Upper lobe of right lung (tissue), 1 donor: Measurements from ENCODE around the gene PLSCR2. TPM values are rescaled to one million over a fixed set of nuclear protein-coding genes. Genes with fewer than 3 reads are reported as not detected.

ENCODE experiments used
- ATAC-seq: fragments of 200-7000 bp; cut with Tn5 transposase; one replicate; pipeline ENCODE4 v1.9.1; 2020; ENCODE audit warnings: mild to moderate bottlenecking, moderate library complexity
- DNase-seq: peaks from one replicate; pipeline ENCODE4 v3.0.0-alpha.2; 2020
- H3K27ac ChIP-seq: fragments of 200-600 bp; one replicate; pipeline ENCODE4 v1.8.0; 2022
- H3K27me3 ChIP-seq: fragments of 200-600 bp; one replicate; pipeline ENCODE4 v1.8.0; 2022; ENCODE audit warnings: mild to moderate bottlenecking
- H3K36me3 ChIP-seq: fragments of 200-600 bp; one replicate; pipeline ENCODE4 v1.8.0; 2022
- H3K4me1 ChIP-seq: fragments of 200-600 bp; one replicate; pipeline ENCODE4 v1.8.0; 2022
- H3K4me3 ChIP-seq: fragments of 200-600 bp; one replicate; pipeline ENCODE4 v1.8.0; 2022; ENCODE audit warnings: mild to moderate bottlenecking
- H3K9me3 ChIP-seq: fragments of 200-600 bp; one replicate; pipeline ENCODE4 v1.8.0; 2022
- intact Hi-C: fragments of 100-400 bp; cut with DNase I; formaldehyde crosslinking; loops from one replicate; pipeline ENCODE4 v1.11.0; 2022
- total RNA-seq: library from RNA; stranded (reverse); fragmentation: NEBNext Ultra II Directional; extraction: Animal tissue kit (Norgen Biotek cat#: 25700); gene quantifications from one replicate; pipeline ENCODE4 v1.2.1, GENCODE V29; 2021
- TF ChIP-seq, protein P1 (sequence below): fragments of 200-600 bp; IDR thresholded peaks from one replicate; pipeline ENCODE4 v1.8.0; 2022; ENCODE audit warnings: antibody characterized with exemption
- donor health status: DM: no; HTN: yes; CAD: no; lungs with severe emphysema.

The PLSCR2 gene
- total RNA-seq, 1 donor from 2014 or later = not detected

DNA sequence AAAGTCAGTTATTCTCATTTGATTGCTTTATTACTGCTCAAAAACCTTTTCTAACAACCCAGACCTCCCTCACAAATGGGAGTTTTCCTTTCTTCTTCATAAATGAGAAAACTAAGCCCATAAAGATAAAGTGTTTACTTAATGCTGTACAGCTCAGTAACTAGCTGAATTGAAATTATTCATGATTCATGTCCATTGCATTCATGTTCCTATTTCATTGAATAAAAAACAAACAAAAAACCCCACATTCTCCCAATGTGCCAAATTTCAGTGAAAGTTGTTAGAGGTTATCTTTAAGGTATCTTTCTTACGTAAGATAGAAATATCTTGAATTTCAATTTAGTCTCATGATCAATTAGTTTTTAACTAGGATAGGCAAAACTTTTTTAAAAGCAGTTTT is 2.8 kb downstream of the PLSCR2 start:
- Histone ChIP-seq H3K9me3 (no peaks in the 10 kb centered on the region), H3K27me3 (no peaks in the 10 kb centered on the region), H3K4me1 (no peaks in the 10 kb centered on the region), H3K36me3 (no peaks in the 10 kb centered on the region), H3K27ac (no peak overlapping the region), H3K4me3 (no peak overlapping the region)
- intact Hi-C loops = no loop called here
- TF ChIP-seq, protein P1, sequence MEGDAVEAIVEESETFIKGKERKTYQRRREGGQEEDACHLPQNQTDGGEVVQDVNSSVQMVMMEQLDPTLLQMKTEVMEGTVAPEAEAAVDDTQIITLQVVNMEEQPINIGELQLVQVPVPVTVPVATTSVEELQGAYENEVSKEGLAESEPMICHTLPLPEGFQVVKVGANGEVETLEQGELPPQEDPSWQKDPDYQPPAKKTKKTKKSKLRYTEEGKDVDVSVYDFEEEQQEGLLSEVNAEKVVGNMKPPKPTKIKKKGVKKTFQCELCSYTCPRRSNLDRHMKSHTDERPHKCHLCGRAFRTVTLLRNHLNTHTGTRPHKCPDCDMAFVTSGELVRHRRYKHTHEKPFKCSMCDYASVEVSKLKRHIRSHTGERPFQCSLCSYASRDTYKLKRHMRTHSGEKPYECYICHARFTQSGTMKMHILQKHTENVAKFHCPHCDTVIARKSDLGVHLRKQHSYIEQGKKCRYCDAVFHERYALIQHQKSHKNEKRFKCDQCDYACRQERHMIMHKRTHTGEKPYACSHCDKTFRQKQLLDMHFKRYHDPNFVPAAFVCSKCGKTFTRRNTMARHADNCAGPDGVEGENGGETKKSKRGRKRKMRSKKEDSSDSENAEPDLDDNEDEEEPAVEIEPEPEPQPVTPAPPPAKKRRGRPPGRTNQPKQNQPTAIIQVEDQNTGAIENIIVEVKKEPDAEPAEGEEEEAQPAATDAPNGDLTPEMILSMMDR = no peak
- ATAC-seq = no peak
- DNase-seq = no peak

DNA sequence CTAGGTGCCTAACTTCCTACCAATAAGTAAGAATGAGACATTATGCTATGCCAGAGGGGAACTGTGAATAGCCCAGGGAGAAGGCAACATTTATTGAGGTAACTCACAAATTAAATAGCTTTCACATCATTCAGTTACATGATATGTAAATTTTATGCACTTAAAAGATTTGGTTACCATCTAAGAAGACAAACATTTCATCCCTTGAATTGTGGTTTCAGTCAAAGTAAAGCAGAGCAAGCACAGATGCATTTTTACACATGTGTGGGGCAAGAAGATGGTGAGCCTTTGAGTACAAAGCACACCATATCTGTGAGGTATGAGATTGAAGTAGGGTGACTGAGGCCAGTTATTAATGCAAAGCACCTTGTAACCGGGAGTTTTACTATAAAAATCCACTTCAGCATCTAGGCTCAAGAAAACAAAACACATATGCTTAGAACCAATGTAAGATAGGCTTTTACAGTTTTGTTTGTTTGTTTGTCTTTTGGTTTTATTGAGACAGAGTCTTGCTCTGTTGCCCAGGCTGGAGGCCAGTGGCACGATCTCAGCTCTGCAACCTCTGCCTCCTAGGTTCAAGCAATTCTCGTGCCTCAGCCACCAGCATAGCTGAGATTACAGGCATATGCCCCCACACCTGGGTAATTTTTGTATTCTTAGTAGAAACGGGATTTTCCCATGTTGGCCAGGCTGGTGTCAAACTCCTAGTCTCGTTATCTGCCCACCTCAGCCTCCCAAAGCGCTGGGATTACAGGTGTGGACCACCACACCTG is 3.5 kb downstream of the PLSCR2 start:
- H3K9me3 ChIP-seq = no peaks in the 10 kb centered on the region
- no peaks in the 10 kb centered on the region for H3K4me1 ChIP-seq
- no peaks in the 10 kb centered on the region for H3K27me3 ChIP-seq
- TF ChIP-seq, protein P1 = no peak
- no peak overlapping the region for H3K27ac ChIP-seq
- H3K36me3 ChIP-seq = no peaks in the 10 kb centered on the region
- H3K4me3 ChIP-seq = no peak overlapping the region
- DNase-seq (no peak), ATAC-seq (no peak)
- intact Hi-C loops = no loop called here

DNA sequence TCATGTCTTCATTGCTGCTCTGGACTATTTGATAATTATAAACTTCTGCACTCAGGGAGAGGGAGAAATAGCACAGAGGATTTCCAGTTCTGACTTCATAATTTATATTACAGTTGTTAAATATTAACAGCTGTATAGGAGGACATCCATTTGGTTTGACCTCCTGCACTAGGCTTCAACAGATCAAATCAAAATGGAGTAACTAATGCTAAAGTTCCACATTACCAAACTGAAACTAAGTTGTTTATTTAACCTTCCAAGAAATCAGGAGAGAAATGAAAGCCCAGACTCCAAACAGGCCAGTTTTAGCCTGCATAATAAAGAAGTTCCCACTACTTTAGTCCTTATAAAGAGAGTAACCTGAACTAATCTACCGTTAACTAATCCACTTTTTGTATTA is 4.6 kb downstream of the PLSCR2 start:
- Histone ChIP-seq H3K36me3 (no peaks in the 10 kb centered on the region), H3K9me3 (no peaks in the 10 kb centered on the region), H3K27me3 (no peaks in the 10 kb centered on the region), H3K4me1 (no peaks in the 10 kb centered on the region), H3K27ac (no peak overlapping the region), H3K4me3 (no peak overlapping the region)
- no peak for DNase-seq
- intact Hi-C loops = no loop called here
- ATAC-seq = no peak
- TF ChIP-seq, protein P1 = no peak

DNA sequence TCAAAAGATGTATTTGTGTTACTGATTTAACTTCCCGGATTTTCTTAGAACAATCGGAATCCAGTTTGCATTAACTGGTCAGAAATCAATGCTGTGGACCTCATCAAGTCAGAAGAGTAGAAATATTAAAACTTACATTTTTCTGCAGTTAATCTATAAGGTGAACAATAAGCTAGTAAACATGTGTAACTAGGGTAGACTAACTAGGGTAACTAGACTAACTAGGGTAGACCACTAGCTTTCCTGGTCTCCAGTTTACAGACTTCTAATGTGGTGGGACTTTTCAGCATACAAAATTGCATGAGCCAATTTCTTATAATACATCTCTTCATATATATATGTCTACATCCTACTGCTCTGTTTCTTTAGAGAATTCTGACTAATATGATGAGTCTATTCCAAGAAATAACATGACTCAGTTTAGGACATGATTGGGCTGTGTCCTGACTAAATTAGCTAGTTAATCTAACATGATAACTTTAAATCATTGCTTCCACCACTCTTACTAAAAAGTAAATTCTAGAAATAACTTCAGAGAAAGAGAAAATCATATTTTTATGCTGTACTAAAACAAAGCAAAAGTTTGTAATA is 5.3 kb downstream of the PLSCR2 start:
- H3K27ac ChIP-seq = no peak overlapping the region
- H3K4me1 ChIP-seq = no peaks in the 10 kb centered on the region
- no peak overlapping the region for H3K4me3 ChIP-seq
- intact Hi-C loops = no loop called here
- TF ChIP-seq, protein P1 = no peak
- no peaks in the 10 kb centered on the region for H3K9me3 ChIP-seq
- H3K36me3 ChIP-seq = no peaks in the 10 kb centered on the region
- DNase-seq = no peak
- no peak for ATAC-seq
- H3K27me3 ChIP-seq = no peaks in the 10 kb centered on the region

DNA sequence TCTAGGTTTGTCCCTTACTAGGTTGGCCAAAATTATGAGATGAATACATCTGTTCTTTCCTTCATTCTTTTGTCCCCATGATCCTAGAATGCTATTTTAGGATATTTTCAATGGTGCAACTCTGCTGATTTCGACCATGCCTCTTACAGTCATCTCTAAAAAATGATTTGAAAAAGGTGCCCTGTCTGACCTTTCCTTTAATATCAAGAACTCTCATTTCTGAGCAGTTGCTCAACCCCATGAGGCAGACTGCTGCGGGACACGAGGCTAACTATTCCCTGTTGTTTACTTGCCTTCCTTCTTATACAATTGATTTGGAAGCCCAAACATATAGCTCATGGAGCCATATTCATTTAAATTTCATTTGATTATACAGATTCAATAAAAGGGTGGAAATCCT is 14.6 kb downstream of the PLSCR2 start:
- DNase-seq = no peak
- H3K9me3 ChIP-seq = no peaks in the 10 kb centered on the region
- H3K27me3 ChIP-seq = no peaks in the 10 kb centered on the region
- H3K27ac ChIP-seq = no peak overlapping the region
- H3K4me1 ChIP-seq = no peaks in the 10 kb centered on the region
- ATAC-seq = no peak
- H3K36me3 ChIP-seq = no peaks in the 10 kb centered on the region
- TF ChIP-seq, protein P1 = no peak
- no peak overlapping the region for H3K4me3 ChIP-seq
- intact Hi-C loops = no loop called here
